HCT116 (cell line): Measurements from ENCODE around the gene HECW1. TPM values are rescaled to one million over a fixed set of nuclear protein-coding genes. Genes with fewer than 3 reads are reported as not detected.
"Not testable (repeated sequence)": the region's sequence is repeated elsewhere in the genome, so short reads cannot be mapped to it uniquely, and the experiment has no call there.

ENCODE experiments used
- ATAC-seq: fragments of 200-7000 bp; cut with Tn5 transposase; 2 replicates; pipeline ENCODE4 v1.9.1; 2020; ENCODE audit warnings: mild to moderate bottlenecking, moderate library complexity
- BruUV-seq: library from RNA; stranded (reverse); fragments of 400-500 nt; replicated peaks from 2 replicates; lab custom pipeline; 2021; lab: Mats Ljungman, UMichigan
- CTCF ChIA-PET: fragments of 300-600 bp; sonication (Branson Sonifier 250); formaldehyde crosslinking; loops from one replicate; lab custom pipeline; 2021; ENCODE audit warnings: antibody characterized with exemption; lab: Charles Lee
- POLR2A ChIA-PET: fragments of 300-600, 350-600 bp; sonication (Branson Sonifier 250); formaldehyde crosslinking; loops from one replicate; lab custom pipeline; 2021; ENCODE audit warnings: antibody characterized with exemption; lab: Charles Lee
- RAD21 ChIA-PET, 2 experiments: fragments of 300-600 bp; sonication (Branson Sonifier 250); formaldehyde crosslinking; loops; one replicate each; lab custom pipeline; 2023; ENCODE audit warnings: low total read pairs in 2 of 2; ENCODE audit not compliant: uncharacterized antibody in 2 of 2, unreplicated experiment in 2 of 2, low non-redundant PET in 1 of 2; lab: Charles Lee
- DNase-seq: peaks from one replicate; pipeline ENCODE4 v3.0.0-alpha.2; 2010; ENCODE audit warnings: low read depth, low spot score
- H2AFZ ChIP-seq: fragments of 200-600 bp; shearing (Covaris generic), sonication (generic); 2 replicates; pipeline ENCODE4 v1.6.1; 2017; ENCODE audit warnings: low read depth, mixed run types, mixed read lengths, antibody characterized with exemption, low read length; ENCODE audit not compliant: poor library complexity, severe bottlenecking
- H3K27ac ChIP-seq: 2 replicates; pipeline ENCODE4 v1.5.1; 2012; ENCODE audit warnings: low read depth, low read length
- H3K27me3 ChIP-seq: fragments of 200-600 bp; sonication (generic); 2 replicates; pipeline ENCODE4 v1.6.1; 2016; ENCODE audit warnings: mixed run types, low read length, mixed read lengths; ENCODE audit not compliant: insufficient read depth
- H3K36me3 ChIP-seq, 2 experiments: fragments of 200-500 bp in 1 of 2; fragments of 200-600 bp in 1 of 2; sonication (Bioruptor generic) in 1 of 2; sonication (generic) in 1 of 2; 2 replicates each; pipeline versions ENCODE4 v1.5.1 to v1.6.1; 2014 to 2016; ENCODE audit warnings: low read length in 2 of 2, inconsistent platforms in 1 of 2, mixed read lengths in 1 of 2, mixed run types in 1 of 2; ENCODE audit not compliant: insufficient read depth in 2 of 2, control insufficient read depth in 1 of 2
- H3K4me1 ChIP-seq, 2 experiments: fragments of 200-600 bp in 1 of 2; sonication (generic) in 1 of 2; 2 replicates each; pipeline versions ENCODE4 v1.5.1 to v1.6.1; 2012 to 2017; ENCODE audit warnings: low read length in 2 of 2, inconsistent platforms in 1 of 2, mild to moderate bottlenecking in 1 of 2, mixed read lengths in 1 of 2, mixed run types in 1 of 2, moderate library complexity in 1 of 2; ENCODE audit not compliant: insufficient read depth in 2 of 2, control insufficient read depth in 1 of 2
- H3K4me2 ChIP-seq: fragments of 200-600 bp; sonication (generic); 2 replicates; pipeline ENCODE4 v1.6.1; 2017; ENCODE audit warnings: mixed run types, low read length, mixed read lengths
- H3K4me3 ChIP-seq, 2 experiments: fragments of 200-600 bp in 1 of 2; sonication (generic) in 1 of 2; replicated peaks in 1 of 2; 2 replicates each; pipeline ENCODE4 v1.5.1; 2011 to 2016; ENCODE audit warnings: low read length in 2 of 2, control low read depth in 1 of 2, low read depth in 1 of 2, mild to moderate bottlenecking in 1 of 2, mixed read lengths in 1 of 2, mixed run types in 1 of 2
- H3K79me2 ChIP-seq: fragments of 200-600 bp; sonication (generic); 2 replicates; pipeline ENCODE4 v1.6.1; 2017; ENCODE audit warnings: mild to moderate bottlenecking, mixed run types, low read length, moderate library complexity, mixed read lengths; ENCODE audit not compliant: insufficient read depth
- H3K9ac ChIP-seq: fragments of 200-600 bp; sonication (generic); 2 replicates; pipeline ENCODE4 v1.6.1; 2016; ENCODE audit warnings: low read length, mixed read lengths
- H3K9me2 ChIP-seq: fragments of 200-600 bp; sonication (generic), shearing (Covaris generic); 2 replicates; pipeline ENCODE4 v1.6.1; 2017; ENCODE audit warnings: mixed run types, mild to moderate bottlenecking, moderate library complexity; ENCODE audit not compliant: insufficient read depth
- H3K9me3 ChIP-seq, 2 experiments: fragments of 200-500 bp in 1 of 2; fragments of 200-600 bp in 1 of 2; sonication (Bioruptor generic) in 1 of 2; sonication (generic) in 1 of 2; 2 replicates each; pipeline ENCODE4 v1.6.1; 2014 to 2017; ENCODE audit warnings: low read length in 2 of 2, mixed read lengths in 2 of 2, inconsistent platforms in 1 of 2, low read depth in 1 of 2, mild to moderate bottlenecking in 1 of 2, mixed run types in 1 of 2, moderate library complexity in 1 of 2; ENCODE audit not compliant: control insufficient read depth in 1 of 2, insufficient read depth in 1 of 2
- H4K20me1 ChIP-seq: fragments of 200-600 bp; sonication (generic), shearing (Covaris generic); 2 replicates; pipeline ENCODE4 v1.6.1; 2017; ENCODE audit warnings: mixed run types, mild to moderate bottlenecking, moderate library complexity; ENCODE audit not compliant: insufficient read depth
- CBX3 ChIP-seq: IDR thresholded peaks from 2 replicates; pipeline ENCODE4 v1.6.1; 2012; ENCODE audit warnings: low read depth
- CEBPB ChIP-seq: IDR thresholded peaks from 2 replicates; pipeline ENCODE4 v1.6.1; 2012; ENCODE audit warnings: low read depth
- EGR1 ChIP-seq: IDR thresholded peaks from 2 replicates; pipeline ENCODE4 v1.6.1; 2012; ENCODE audit warnings: low read depth
- ELF1 ChIP-seq: IDR thresholded peaks from 2 replicates; pipeline ENCODE4 v1.6.1; 2012; ENCODE audit warnings: low read depth, borderline replicate concordance
- FOSL1 ChIP-seq: IDR thresholded peaks from 2 replicates; pipeline ENCODE4 v1.6.1; 2012; ENCODE audit warnings: low read depth
- SP1 ChIP-seq: IDR thresholded peaks from 2 replicates; pipeline ENCODE4 v1.6.1; 2012; ENCODE audit warnings: low read depth
- TCF7L2 ChIP-seq: IDR thresholded peaks from 2 replicates; pipeline ENCODE4 v1.7.0; 2011; ENCODE audit warnings: borderline replicate concordance, inconsistent platforms; ENCODE audit not compliant: insufficient read depth, insufficient read length; ENCODE audit errors: extremely low read depth
- YY1 ChIP-seq: IDR thresholded peaks from 2 replicates; pipeline ENCODE4 v1.6.1; 2011; ENCODE audit warnings: low read length, low read depth, moderate library complexity, mild to moderate bottlenecking; ENCODE audit not compliant: insufficient replicate concordance; ENCODE audit errors: extremely low read depth
- intact Hi-C: fragments of 100-400 bp; cut with micrococcal nuclease; formaldehyde crosslinking; loops from 2 replicates; pipeline ENCODE4 v1.10.0; 2022
- total RNA-seq: library from RNA; stranded (reverse); gene quantifications from one replicate; pipeline ENCODE4 v1.2.1, GENCODE V29; 2021; ENCODE audit not compliant: unreplicated experiment
- TF ChIP-seq, protein P1 (sequence below): IDR thresholded peaks from 2 replicates; pipeline ENCODE4 v1.6.1; 2012

The HECW1 gene
- total RNA-seq, 1 experiment from 2014 or later = 5.6 TPM

DNA sequence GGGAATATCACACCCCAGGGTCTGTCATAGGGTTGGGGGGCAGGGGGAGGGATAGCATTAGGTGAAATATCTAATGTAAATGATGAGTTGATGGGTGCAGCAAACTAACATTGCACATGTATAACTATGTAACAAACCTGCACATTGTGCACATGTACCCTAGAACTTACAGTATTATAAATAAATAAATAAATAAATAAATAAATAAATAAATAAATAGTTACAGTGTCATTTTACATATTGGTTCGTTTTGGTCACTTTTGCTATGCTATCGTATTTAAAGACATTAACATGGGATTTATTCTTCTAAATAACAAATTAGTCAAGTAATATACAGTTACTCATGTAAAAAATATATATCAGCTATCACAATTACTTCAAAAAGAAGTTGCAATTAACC is 228.7 kb downstream of the HECW1 start:
- Histone ChIP-seq H3K79me2 (no peaks in the 10 kb centered on the region), H3K9me2 (no peaks in the 10 kb centered on the region), H3K36me3 (no peaks in the 10 kb centered on the region), H3K4me3 (no peak overlapping the region), H4K20me1 (no peaks in the 10 kb centered on the region), H3K27ac (no peak overlapping the region), H3K9me3 (no peaks in the 10 kb centered on the region), H3K27me3 (no peaks in the 10 kb centered on the region), H3K9ac (no peak overlapping the region), H3K4me2 (no peak overlapping the region), H3K4me1 (no peaks in the 10 kb centered on the region), H2AFZ (no peak overlapping the region)
- TF ChIP-seq CBX3 = no peak
- no peak for TF ChIP-seq ELF1
- TF ChIP-seq CEBPB = no peak
- TF ChIP-seq EGR1 = no peak
- no peak for TF ChIP-seq SP1
- TF ChIP-seq FOSL1 = no peak
- no peak for TF ChIP-seq YY1
- TF ChIP-seq TCF7L2 = no peak
- TF ChIP-seq, protein P1, sequence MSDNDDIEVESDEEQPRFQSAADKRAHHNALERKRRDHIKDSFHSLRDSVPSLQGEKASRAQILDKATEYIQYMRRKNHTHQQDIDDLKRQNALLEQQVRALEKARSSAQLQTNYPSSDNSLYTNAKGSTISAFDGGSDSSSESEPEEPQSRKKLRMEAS = no peak
- no TSS peak for BruUV-seq
- no peak for DNase-seq
- RAD21 ChIA-PET = no interaction called here
- intact Hi-C loops = loop anchor here (10.0 kb wide), 1 partner anchor 56 kb away; no protein-coding TSS in a partner anchor
- ATAC-seq = no peak
- POLR2A ChIA-PET = no interaction called here
- CTCF ChIA-PET = no interaction called here

DNA sequence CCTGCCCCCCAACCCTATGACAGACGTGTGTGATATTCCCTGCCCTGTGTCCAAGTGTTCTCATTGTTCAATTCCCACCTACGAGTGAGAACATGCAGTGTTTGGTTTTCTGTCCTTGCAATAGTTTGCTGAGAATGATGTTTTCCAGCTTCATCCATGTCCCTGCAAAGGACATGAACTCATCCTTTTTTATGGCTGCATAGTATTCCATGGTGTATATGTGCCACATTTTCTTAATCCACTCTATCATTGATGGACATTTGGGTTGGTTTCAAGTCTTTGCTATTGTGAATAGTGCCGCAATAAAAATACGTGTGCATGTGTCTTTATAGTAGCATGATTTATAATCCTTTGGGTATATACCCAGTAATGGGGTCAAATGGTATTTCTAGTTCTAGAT is 231.0 kb downstream of the HECW1 start:
- RAD21 ChIA-PET, BruUV-seq, H3K4me3 ChIP-seq, H3K9ac ChIP-seq, H3K9me2 ChIP-seq, H3K27me3 ChIP-seq, DNase-seq, H2AFZ ChIP-seq, H4K20me1 ChIP-seq, CTCF ChIA-PET, H3K4me2 ChIP-seq, H3K9me3 ChIP-seq, POLR2A ChIA-PET, H3K4me1 ChIP-seq, H3K36me3 ChIP-seq, H3K27ac ChIP-seq, H3K79me2 ChIP-seq, ATAC-seq: not testable (repeated sequence)
- intact Hi-C loops = loop anchor here (10.0 kb wide), 1 partner anchor 59 kb away; no protein-coding TSS in a partner anchor

DNA sequence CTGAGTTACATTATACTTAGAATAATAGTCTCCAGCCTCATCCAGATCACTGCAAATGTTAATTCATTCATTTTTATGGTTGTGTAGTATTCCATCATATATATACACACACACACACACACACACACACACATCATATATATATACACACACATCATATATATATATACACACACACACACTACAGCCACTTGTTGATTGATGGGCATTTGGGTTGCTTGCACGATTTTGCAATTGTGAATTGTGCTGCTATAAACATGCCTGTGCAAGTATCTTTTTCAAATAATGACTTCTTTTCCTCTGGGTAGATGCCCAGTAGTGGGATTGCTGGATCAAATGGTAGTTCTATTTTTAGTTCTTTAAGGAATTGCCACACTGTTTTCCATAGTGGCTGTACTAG is 233.2 kb downstream of the HECW1 start:
- intact Hi-C loops = loop anchor here (10.0 kb wide), 1 partner anchor 61 kb away; no protein-coding TSS in a partner anchor
- not testable (repeated sequence) for DNase-seq

More for the DNA sequence above, 233.2 kb downstream of the HECW1 start:
- H3K9ac ChIP-seq, H3K9me2 ChIP-seq, POLR2A ChIA-PET, H3K27ac ChIP-seq, H3K4me3 ChIP-seq, H3K4me1 ChIP-seq, H3K4me2 ChIP-seq, H3K79me2 ChIP-seq, H3K9me3 ChIP-seq, H3K36me3 ChIP-seq, H3K27me3 ChIP-seq, BruUV-seq, RAD21 ChIA-PET, H2AFZ ChIP-seq, H4K20me1 ChIP-seq, CTCF ChIA-PET, ATAC-seq: not testable (repeated sequence)
